ENCODE data around the gene SPAG4.

SPAG4 gene

DNA sequence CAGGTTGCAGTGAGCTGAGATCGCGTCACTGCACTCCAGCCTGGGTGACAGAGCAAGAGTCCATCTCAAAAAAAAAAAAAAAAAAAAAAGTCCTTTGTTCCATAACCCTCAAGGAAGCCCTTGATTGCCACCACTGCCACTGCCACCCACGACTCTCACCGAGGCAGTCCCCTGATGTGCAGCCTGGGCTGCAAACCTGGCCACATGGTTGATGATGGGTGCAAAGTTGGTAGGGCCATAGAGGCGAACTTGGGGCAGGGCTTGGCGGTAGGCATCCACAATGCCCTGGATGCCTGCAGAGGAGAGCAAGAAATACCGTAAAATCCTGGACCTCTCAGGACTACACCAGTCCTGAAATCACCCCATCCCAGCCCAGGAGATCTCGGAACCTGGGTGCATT lies 11.5 kb downstream of the SPAG4 start:
- no peaks in the 10 kb centered on the region for H3K9me3 ChIP-seq (ENCODE audit: severe bottlenecking)
- peak overlapping the region; percentile 0 for H3K27ac ChIP-seq (ENCODE audit: poor library complexity, severe bottlenecking)
- ATAC-seq (ENCODE audit: low read depth) (no peak), DNase-seq (ENCODE audit: low spot score) (no peak)
- no peaks in the 10 kb centered on the region for H3K4me1 ChIP-seq (ENCODE audit: insufficient read depth, poor library complexity, severe bottlenecking)
- H3K36me3 ChIP-seq (ENCODE audit: low read depth) = peaks cover 89% of the 10 kb centered on the region
- H3K27me3 ChIP-seq (ENCODE audit: insufficient read depth, poor library complexity, severe bottlenecking) = no peaks in the 10 kb centered on the region
- H3K4me3 ChIP-seq (ENCODE audit: severe bottlenecking) = no peak overlapping the region
- TF ChIP-seq, protein P1, sequence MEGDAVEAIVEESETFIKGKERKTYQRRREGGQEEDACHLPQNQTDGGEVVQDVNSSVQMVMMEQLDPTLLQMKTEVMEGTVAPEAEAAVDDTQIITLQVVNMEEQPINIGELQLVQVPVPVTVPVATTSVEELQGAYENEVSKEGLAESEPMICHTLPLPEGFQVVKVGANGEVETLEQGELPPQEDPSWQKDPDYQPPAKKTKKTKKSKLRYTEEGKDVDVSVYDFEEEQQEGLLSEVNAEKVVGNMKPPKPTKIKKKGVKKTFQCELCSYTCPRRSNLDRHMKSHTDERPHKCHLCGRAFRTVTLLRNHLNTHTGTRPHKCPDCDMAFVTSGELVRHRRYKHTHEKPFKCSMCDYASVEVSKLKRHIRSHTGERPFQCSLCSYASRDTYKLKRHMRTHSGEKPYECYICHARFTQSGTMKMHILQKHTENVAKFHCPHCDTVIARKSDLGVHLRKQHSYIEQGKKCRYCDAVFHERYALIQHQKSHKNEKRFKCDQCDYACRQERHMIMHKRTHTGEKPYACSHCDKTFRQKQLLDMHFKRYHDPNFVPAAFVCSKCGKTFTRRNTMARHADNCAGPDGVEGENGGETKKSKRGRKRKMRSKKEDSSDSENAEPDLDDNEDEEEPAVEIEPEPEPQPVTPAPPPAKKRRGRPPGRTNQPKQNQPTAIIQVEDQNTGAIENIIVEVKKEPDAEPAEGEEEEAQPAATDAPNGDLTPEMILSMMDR (IDR thresholded peaks at IDR 0.05; ENCODE audit: poor library complexity, severe bottlenecking) = no peak

DNA sequence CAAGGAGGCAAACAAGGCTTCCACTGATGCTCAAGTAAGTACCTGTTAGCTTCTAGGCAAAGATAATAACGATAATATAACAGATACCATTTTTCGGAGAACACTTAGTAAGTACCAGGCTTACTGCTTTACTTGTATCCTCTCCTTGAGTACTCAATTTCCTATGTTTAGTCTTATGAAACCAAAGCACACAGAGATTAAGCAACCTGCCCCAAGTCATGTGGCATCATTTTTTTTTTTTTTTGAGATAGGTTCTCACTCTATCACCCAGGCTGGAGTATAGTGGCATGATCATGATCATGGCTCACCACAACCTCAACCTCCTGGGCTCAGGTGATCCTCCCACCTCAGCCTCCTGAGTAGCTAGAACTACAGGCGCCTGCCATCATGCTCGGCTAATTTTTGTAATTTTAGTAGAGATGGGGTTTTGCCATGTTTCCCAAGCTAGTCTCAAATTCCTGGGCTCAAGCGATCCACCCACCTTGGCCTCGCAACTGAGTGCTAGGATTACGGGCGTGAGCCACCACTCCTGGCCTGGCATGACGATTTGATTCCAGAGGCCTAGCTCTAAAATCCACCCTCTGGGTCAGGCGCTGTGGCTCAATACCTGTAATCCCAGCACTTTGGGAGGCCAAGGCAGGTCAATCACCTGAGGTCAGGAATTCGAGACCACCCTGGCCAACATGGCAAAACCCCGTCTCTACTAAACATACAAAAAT lies 14.0 kb downstream of the SPAG4 start:
- no peaks in the 10 kb centered on the region for H3K9me3 ChIP-seq (ENCODE audit: severe bottlenecking)
- DNase-seq (ENCODE audit: low spot score) = peak; percentile 47
- peaks cover 89% of the 10 kb centered on the region for H3K36me3 ChIP-seq (ENCODE audit: low read depth)
- no peak for ATAC-seq (ENCODE audit: low read depth)
- H3K27me3 ChIP-seq (ENCODE audit: insufficient read depth, poor library complexity, severe bottlenecking) = no peaks in the 10 kb centered on the region
- H3K4me3 ChIP-seq (ENCODE audit: severe bottlenecking) = no peak overlapping the region
- TF ChIP-seq, protein P1 (IDR thresholded peaks at IDR 0.05; ENCODE audit: poor library complexity, severe bottlenecking) = no peak
- no peak overlapping the region for H3K27ac ChIP-seq (ENCODE audit: poor library complexity, severe bottlenecking)
- H3K4me1 ChIP-seq (ENCODE audit: insufficient read depth, poor library complexity, severe bottlenecking) = no peaks in the 10 kb centered on the region

DNA sequence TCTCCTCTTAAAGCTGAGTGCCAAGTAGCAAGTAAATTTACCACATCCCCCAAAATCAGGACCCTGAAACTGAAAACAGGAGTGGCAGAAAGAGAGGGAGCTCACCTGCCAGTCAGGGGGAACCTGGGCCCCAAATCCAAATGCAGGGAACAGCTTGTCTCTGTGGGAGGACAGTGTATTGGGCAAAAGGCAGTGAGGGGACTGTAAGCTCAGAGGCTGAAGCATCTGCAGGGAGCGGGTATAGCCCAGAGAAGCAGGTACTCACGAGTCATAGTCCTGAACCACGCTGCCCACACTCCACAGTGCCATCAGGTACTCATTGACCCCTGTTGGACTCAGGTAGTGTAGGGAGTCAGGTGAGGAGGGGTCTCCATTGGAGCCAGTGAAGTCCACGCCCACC lies 15.0 kb downstream of the SPAG4 start:
- Histone ChIP-seq H3K36me3 (ENCODE audit: low read depth) (peaks cover 79% of the 10 kb centered on the region), H3K27me3 (ENCODE audit: insufficient read depth, poor library complexity, severe bottlenecking) (no peaks in the 10 kb centered on the region), H3K27ac (ENCODE audit: poor library complexity, severe bottlenecking) (no peak overlapping the region), H3K4me1 (ENCODE audit: insufficient read depth, poor library complexity, severe bottlenecking) (no peaks in the 10 kb centered on the region), H3K9me3 (ENCODE audit: severe bottlenecking) (no peaks in the 10 kb centered on the region), H3K4me3 (ENCODE audit: severe bottlenecking) (no peak overlapping the region)
- DNase-seq (ENCODE audit: low spot score) (no peak), ATAC-seq (ENCODE audit: low read depth) (peak; percentile 5; the same call in 1 of the 3 replicates)
- TF ChIP-seq, protein P1 (IDR thresholded peaks at IDR 0.05; ENCODE audit: poor library complexity, severe bottlenecking) = no peak

DNA sequence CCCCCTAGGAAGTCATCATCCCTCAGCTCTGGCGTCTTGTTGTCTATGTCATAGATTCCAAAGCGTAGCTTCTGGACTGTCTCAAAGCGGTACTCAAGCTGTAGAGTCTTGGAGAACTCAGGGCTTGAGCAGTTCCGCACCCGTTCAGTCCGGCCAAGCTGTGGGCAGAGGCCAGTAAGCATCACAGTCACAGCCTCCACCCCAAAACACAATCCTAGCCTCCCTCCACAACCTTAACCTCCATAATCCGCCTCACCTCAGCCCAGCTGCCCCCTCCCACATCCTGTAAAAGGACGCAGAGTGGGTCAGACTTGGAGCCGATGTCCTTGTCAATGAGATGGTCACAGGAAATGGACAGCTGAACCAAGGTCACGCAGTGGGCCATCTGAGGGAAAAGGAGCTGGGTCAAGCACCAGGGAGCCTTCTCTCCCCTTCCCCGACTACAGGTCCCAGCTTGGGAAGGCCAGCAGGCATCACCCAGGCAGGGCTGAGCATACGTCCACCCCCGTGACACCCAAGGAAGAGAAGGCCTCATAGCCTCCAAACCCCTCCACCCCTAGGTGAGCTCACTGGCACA lies 17.0 kb downstream of the SPAG4 start:
- H3K9me3 ChIP-seq (ENCODE audit: severe bottlenecking) = no peaks in the 10 kb centered on the region
- H3K4me3 ChIP-seq (ENCODE audit: severe bottlenecking) = no peak overlapping the region
- no peak overlapping the region for H3K27ac ChIP-seq (ENCODE audit: poor library complexity, severe bottlenecking)
- H3K27me3 ChIP-seq (ENCODE audit: insufficient read depth, poor library complexity, severe bottlenecking) = no peaks in the 10 kb centered on the region
- TF ChIP-seq, protein P1 (IDR thresholded peaks at IDR 0.05; ENCODE audit: poor library complexity, severe bottlenecking) = no peak
- DNase-seq (ENCODE audit: low spot score) = peak; percentile 68
- no peak for ATAC-seq (ENCODE audit: low read depth)
- H3K4me1 ChIP-seq (ENCODE audit: insufficient read depth, poor library complexity, severe bottlenecking) = no peaks in the 10 kb centered on the region
- H3K36me3 ChIP-seq (ENCODE audit: low read depth) = peaks cover 72% of the 10 kb centered on the region

DNA sequence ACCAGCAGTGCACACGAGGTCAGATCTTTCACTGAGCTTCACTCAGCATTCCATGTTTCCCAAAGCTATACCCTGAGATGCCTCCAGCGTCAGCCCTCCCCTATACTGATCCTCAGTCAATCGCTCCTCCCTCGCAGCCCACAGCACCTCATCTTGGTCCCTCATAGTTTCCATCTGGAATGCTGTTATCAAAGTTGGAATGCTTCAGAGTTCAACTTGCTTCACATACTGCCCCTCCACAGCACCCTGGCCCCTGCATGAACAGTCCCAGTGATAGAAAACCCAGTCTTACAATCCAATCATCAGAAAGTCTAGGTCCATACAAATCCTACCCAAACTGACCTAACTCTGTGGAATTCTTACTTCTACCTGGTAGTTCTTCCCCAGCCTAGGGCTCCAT lies 20.0 kb downstream of the SPAG4 start:
- Histone ChIP-seq H3K27ac (ENCODE audit: poor library complexity, severe bottlenecking) (no peak overlapping the region), H3K36me3 (ENCODE audit: low read depth) (peaks cover 53% of the 10 kb centered on the region), H3K4me3 (ENCODE audit: severe bottlenecking) (no peak overlapping the region), H3K9me3 (ENCODE audit: severe bottlenecking) (no peaks in the 10 kb centered on the region), H3K4me1 (ENCODE audit: insufficient read depth, poor library complexity, severe bottlenecking) (no peaks in the 10 kb centered on the region), H3K27me3 (ENCODE audit: insufficient read depth, poor library complexity, severe bottlenecking) (no peaks in the 10 kb centered on the region)
- TF ChIP-seq, protein P1 (IDR thresholded peaks at IDR 0.05; ENCODE audit: poor library complexity, severe bottlenecking) = no peak
- DNase-seq (ENCODE audit: low spot score) (no peak), ATAC-seq (ENCODE audit: low read depth) (peak; percentile 12)

Data from RWPE2 (cell line).